Stimulated activated naive CD4-positive, alpha-beta T cell treated with Interleukin-2 at 50 U/mL for 16 hours (primary cell): ENCODE measurements around the gene MMP17.
A peak's percentile ranks its signal among the peaks of the same experiment; 100 is the strongest.
"Not testable (repeated sequence)": the region's sequence is repeated elsewhere in the genome, so short reads cannot be mapped to it uniquely, and the experiment has no call there.

Source experiments
- DNase-seq: peaks from one replicate; lab custom pipeline; 2025; lab: John Stamatoyannopoulos, UW

Gene MMP17

DNA sequence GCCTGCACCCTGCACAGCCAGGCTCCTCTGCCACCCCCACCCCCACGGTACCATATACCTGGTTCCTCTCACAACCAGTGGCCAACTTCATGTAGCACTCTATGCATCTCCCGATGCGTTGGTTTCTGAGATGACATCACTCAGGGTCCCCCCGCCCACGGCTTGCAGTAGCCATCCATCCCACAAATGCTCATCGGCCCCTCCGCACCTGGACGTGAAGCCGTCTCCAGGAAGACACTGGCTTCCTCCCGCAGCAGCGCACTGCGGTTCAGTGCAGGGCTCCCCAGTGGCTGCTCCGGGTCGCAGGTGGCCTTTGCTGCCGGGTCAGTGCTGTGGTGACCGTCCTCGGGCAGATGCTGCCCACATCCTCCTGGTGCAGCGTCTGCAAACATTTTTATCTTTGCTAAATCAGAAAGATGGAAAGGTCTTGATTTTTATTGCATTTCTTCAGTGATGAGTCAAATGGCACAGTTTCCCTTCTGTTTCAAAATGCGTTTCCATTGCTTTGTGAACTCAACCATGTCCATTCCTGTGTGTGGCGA lies 27.5 kb upstream of the MMP17 start:
- DNase-seq, result no peak

DNA sequence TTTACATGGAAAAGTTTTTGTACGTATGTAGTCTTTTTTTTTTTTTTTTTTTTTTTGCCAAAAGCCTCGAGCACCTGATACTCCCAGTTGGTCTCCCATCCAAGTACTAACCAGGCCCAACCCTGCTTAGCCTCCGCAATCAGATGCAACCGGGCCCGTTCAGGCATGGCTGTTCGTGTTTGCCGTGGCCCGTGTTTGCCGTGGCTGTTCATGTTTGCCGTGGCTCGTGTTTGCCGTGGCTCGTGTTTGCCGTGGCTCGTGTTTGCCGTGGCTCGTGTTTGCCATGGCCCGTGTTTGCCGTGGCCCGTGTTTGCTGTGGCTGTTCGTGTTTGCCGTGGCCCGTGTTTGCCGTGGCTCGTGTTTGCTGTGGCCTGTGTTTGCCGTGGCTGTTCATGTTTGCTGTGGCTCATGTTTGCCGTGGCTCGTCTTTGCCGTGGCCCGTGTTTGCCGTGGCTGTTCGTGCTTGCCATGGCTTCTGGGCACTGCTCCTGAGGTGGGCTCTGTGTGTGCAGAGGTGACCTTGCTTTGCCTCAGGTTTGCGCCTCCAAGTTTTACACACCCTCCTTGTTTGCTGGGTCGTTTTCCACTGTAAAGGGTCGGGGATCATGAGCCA lies 26.8 kb upstream of the MMP17 start:
- no peak for DNase-seq

DNA sequence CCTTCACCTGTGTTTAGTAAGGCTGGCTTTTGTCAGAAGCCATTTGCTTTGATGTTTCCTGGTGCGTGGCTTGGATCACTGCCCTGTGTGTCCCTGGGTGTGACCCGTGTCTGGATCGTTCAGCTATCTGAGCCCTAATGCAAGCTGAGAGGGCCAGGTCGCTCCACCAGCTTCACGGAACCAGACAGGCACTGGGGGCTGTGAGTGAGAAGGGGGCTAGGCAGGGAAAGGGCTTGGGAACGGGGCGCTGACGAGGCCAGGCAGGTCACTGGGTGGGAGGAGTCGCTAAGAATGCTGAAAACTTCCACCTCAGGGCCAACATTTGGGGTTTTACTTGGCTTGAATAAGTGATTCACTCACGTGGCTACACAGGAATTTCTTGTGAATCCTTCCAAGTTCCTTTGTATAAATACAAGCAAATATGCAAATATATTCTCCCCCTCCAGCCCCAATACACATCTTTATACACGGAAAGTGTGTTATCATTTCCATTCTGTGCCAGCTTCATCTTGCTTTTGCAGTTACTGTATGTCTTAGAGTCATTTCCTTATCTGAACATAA lies 24.2 kb upstream of the MMP17 start:
- DNase-seq, result no peak

DNA sequence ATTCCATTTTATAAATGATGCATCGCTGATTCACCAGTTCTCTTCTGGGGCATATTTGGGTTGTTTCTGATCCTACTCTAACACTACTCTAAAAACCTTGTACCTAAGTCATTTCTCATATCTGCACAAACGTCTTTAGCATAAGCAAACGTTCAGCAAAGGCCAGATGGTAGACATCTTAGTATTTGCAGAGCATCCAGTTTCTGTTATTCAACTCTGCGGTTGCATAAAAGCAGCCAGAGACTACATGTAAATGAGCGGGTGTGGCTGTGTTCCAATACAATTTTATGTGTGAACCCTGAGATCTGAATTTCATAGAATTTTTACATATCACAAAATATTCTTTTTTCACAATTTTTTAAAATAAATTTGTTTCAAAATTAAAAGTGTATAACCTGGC lies 22.8 kb upstream of the MMP17 start:
- DNase-seq, result no peak

DNA sequence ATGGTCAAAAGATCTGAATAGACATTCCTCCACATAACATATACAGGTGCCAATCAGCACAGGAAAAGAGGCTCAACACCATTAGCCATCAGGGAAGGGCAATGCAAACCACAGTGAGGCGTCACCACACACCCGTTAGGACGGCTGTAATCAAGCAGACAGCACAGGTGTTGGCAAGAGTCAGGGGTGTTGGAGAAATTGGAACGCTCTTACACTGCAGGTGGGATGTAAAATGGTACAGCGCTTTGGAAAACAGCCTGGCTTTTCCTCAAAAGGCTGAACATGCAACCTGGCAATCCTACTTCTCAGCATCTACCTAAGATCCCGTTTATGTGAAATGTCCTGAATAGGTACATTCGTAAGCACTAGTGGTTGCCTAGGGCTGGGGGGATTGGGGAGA lies 21.5 kb upstream of the MMP17 start:
- DNase-seq, result no peak

DNA sequence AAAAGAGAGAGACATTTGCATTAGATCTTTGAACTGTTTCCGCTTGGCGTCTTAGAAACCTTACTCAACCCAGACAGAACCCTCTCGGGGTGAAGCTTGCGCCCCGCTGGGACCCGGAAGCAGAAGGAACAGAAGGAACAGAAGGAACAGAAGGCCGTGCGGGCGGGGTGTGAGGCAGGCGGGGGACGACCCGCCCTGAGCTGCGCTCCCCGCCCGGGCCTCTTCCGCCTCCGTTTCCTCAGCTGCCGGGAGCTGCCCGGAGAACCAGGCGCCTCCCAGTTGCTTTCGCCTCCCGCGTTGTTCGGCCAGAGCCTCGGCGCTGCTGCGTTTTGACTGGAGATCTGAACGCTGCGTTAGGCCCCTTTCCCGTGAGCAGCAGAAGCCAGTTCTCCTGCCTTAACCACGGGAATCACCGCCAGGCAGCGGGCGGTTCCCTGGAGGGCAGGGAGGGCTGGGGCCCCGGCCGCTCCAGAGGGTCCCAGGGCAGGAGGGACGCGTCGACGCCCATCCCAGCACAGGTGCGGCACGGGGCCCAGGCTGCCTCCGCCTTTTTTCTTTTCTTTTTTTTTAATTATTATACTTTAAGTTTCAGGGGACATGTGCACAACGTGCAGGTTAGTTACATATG lies 19.3 kb upstream of the MMP17 start:
- peak; percentile 8 for DNase-seq

DNA sequence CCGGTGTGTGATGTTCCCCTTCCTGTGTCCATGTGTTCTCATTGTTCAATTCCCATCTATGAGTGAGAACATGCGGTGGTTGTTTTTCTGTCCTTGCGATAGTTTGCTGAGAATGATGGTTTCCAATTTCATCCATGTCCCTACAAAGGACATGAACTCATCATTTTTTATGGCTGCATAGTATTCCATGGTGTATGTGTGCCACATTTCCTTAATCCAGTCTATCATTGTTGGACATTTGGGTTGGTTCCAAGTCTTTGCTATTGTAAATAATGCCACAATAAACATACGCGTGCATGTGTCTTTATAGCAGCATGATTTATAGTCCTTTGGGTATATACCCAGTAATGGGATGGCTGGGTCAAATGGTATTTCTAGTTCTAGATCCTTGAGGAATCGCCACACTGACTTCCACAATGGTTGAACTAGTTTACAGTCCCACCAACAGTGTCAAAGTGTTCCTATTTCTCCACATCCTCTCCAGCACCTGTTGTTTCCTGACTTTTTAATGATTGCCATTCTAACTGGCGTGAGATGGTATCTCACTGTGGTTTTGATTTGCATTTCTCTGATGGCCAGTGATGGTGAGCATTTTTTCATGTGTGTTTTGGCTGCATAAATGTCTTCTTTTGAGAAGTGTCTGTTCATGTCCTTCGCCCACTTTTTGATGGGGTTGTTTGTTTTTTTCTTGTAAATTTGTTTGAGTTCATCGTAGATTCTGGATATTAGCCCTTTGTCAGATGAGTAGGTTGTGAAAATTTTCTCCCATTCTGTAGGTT lies 18.5 kb upstream of the MMP17 start:
- DNase-seq, result not testable (repeated sequence)

DNA sequence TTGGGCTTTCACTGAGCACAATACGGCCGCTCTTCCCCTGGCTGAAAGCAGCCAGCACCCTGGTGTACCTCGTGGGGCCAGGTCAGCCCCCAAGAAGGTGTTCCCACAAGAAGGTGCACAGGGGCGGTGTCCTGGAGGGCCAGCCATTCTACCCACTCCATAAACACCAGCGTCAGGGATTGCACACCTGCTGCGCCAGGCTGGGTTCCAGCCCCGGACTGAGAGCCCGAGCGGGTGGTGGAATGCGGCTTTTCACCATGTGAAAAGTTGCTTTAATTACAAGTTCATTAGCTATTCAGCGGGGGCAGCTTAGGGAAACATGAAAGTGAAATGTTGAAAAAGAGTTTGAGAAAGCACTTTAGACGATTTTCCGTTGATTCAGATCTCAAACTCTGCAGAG lies 17.5 kb upstream of the MMP17 start:
- no peak for DNase-seq

DNA sequence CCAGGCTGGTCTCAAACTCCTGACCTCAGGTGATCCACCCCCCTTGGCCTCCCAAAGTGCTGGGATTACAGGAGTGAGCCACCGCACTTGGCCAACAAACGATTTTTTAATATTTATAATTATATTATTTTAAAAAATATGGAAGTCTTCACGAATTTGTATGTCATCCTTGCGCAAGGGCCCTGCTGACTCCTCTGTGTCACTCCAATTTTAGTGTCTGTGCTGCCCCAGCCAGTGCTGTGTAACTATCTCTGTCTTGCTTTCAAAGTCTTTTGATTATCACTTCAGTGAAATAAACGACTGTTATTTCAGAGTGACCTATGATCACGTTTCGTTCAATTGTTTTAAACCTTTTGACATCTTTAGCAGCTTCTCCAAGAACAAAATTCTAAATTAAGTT lies 13.1 kb upstream of the MMP17 start:
- DNase-seq, result no peak

DNA sequence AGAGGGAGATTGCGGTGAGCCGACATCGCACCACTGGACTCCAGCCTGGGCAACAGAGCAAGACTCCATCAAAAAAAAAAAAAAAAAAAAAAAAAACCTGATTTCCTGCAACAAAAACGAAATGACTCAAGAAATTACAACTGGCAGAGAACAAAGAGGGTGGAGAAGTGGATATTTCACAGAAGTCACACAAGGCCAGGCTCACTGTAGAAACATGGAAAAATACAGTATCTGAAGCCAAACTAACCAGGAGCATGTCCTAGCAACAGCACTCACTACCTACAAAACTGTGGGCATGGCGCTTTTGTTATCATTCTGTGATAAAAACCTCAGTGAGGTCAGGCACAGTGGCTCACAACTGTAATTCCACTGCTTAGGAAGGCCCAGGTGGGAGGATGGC lies 11.7 kb upstream of the MMP17 start:
- DNase-seq, result no peak

DNA sequence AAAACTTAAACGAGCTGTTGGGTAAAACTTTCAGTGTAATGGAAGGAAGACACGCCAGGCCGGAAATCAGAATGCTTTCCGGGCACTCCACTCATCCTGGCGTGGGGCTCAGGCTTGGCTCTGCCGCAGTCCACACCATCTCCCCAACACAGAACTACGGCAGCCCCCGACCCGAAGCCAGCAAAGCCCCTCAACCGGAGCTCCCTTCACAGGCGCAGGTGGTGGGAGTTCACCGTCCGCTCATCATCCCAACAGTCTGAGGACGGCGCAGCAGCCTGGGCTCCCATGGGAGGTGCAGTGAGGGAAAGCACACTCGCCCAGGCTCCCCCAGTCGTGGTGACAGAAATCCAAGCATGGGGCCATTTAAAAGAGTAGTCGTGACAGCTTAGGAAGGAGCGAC lies 11.0 kb upstream of the MMP17 start:
- DNase-seq, result no peak

DNA sequence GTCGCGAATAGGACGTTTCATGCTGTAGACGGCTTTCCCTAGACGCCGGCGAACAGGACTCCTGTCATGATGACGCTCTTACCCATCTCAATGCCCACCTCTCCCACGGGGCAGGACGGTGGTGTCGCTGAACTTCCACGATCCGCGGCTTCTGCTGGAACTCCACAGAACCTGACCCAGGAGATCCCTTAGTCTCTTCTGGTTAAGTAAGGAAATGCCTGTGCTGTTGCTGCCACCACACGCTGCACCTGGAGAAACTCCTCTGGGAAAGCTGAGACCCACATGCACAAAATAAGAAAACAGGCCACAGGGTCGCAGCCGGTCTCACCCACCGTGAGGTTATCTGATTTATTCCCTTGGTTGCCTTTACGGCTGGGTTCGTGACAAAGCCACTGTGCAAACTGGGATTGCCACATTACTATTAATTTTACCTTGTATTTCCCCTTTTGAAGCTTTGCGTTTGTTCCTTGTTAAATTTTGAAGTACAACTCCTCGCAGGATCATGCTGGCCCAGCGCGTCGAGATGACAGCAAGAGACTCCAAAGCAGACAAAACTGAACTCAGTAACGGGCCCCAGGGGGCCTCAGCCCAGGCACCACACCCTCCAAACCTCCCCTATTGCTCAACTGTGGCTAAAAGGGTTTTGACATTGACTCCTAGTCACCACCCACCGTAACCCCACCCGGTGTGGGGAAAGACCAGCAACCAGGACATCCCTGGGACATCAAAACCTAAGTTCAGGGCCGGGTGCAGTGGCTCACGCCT lies 9.2 kb upstream of the MMP17 start:
- DNase-seq, result no peak

DNA sequence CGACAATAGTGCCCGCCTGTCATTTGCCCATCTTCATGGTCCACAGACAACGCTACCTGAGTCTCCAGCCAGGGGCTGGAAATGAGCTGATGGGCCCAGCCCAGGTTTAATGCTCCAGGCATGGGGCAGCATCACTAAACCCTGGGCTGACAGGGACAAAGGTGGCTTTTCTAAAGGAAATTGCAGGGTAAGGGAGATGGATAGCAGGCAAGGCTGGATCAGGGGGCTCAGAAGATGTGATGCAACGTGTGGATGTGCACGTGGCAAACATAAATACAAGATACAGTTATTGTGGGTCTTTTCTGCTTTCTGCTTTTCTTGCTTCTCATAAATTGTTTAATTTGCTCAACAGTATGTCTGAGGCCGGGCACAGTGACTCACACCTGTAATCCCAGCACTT lies 3.7 kb upstream of the MMP17 start:
- no peak for DNase-seq

DNA sequence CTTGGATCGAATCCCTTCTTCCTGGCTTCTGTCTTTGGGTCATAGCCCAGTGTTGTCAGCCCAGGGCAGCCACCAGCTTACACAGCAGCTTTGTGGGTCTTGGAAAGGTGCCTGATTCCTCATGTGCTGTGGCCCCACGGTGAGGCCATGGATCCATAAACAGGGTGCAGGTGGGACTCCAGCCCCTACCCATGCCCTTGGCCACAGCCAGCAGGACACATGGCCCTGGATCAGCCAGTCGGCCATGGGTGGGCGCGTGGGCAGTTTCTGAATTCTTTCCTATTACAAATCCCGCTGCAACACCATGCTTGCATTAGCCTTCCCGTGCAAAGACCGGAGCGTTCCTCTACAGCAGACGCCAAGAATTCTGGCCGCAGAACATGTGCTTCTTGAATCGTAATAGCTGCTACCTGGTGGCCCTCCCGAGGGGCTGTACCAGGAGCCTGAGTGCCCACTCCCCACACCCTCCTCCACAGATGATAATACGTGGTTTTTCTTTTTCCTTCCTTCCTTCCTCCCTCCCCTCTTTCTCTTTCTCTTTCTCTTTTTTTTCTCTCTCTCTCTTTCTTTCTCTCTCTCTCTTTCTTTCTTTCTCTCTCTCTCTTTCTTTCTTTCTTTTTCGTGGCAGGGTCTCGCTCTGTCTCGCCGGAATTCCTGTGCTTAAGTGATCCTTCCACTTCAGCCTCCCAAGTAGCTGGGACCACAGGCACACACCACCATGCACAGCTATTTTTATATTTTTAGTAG lies 2.9 kb upstream of the MMP17 start:
- DNase-seq, result no peak

DNA sequence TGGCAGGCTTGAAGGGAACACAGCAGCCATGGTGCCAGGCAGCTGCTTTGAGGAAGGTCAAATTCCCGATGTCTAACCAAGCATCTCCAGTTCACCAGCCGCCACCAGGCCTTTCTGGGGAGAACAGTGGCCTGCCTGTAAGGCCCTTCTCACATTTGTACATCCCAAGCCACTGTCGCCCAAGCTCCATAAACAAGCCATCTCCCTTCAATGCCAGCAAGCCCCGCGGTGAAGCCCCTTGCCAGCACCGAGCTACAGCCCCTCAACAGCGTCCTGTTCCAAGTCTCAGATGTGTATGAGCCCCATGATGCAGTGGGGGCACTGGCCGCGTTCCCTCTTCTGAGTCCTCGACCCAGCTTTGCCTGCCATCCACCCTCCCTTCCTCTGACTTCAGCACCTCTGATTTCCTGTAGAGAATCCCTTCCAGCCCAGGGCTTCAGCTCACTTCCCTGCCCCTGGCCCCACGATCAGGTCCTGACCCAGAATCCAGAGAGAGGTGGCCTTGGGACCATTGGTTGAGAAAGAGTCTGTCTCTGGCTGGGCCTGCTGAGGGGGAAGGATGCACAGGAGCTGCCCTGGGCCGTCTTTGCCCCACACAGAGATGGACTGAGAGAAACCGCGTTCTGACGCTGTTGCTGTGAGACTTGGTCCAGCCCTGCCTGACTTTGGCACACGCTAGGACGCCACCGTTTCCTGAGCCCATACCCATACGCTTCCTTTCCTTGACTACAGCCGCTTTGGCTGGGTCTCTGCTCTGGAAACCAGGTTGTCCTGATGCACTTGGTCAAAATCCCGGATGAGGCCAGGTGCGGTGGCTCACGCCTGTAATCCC lies 1.9 kb upstream of the MMP17 start:
- DNase-seq, result no peak

DNA sequence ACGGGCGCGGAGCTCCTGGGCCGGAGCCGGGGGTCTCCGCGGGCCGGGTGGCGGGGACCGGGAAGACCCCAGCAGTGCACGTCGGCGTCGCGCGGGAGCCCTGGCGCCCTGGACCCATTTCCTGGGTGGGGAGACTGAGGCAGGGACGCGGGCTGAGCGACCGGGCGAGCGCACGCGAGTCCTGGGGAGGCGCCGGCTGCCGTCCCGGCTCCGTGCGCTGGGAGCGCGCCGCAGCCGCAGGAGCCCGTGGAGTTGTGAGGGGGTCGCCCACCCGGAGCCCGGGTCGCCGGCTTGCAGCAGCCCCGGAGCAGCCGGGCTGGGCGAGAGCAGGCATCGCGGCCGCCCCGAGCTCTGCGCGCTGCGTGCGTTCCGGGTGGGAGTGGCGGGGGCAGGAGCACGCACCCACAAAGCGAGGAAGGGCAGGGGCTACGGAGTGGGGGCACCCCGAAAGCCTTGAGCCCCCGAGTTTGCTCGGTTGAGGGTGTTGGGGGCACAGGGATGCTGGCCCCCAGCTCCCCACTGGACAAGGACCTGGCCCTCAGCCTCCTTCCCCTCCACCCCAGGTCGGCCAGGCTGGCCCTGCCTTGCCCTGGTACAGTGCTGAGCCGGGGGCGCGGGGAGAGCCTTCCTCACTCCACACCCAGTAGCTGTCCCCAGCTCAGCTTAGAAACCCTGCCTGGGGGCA lies 620 bp downstream of the MMP17 start:
- no peak for DNase-seq

DNA sequence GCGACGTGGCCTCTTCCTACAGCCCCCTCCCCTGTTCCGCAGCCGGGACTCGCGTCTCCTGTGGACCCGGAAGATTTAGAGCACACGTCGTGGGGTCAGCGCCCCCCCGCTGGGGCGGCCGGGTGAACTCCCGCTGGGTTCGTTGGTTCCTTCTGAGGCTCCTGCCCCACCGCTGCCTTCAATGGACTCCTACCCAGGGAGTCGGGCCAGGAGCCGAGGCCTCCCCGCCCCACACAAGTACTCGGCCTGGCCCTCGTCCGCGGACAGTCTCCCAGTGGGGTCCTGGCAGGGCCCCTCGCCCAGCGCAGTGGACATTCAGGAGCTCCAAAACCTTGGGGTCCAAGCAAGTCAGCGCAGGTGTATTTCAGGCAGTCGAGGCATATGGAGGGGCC lies 1.2 kb downstream of the MMP17 start:
- no peak for DNase-seq

DNA sequence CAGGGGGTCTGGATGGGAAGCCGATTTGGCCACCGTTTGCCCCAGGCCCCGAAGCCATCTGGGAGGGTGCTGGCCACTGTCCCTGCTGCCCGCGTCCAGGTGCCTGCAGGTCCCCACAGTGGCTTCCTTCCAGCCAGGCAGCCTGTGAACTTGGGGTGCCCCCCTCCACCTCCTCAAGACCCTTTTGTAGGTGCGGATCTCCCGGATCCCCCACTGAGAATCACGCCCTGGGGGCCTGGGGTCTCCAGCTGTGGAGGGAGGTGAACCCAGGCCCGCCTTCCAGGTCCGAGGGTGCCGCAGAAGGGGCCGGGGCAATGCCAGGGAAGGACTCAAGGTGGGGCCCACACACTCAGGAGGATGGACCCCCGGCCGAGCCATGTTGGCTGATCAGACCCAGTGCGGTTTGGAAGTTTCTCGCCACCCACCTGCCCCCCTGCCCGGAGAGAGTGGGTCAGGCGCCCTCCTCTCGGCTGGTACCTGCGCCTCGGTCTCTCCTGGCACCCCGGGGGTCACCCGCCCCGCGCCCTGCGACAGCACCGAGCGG lies 1.7 kb downstream of the MMP17 start:
- no peak for DNase-seq

DNA sequence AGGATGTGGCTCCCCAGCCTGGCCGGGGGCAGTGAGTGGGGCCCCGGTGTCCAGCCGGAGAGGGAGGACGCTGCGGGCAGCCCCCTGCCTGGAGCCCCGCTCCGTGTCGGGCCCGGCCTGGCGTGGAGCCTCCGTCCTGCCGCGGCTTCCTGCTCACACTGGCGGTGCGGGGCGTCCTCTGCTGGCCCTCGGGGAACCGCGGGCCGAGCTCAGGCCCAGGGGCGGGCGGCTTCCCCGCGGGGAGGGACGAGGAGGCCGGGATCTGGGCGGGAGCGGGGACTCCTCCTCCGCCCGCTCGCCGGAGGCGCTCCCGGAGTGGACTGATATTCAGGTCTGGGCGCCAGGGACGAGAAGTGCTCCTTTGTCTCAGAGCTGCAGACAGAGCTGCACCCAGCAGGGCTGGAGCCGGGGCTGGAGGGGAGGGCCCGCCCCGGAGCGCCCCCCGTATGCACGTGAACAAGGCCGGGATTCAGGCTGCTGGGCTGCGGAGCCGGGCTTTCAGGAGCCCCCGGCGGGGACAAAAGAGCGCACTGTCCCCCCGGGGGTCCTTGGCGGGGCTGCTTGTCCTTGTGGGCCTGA lies 2.2 kb downstream of the MMP17 start:
- DNase-seq, result no peak
